Hematopoietic multipotent progenitor cell treated with erythropoietin and hydrocortisone succinate and interleukin-3 and kit ligand, for 15 days (in vitro differentiated cells): Measurements from ENCODE around the gene RPS3.
A peak's percentile ranks its signal among the peaks of the same experiment; 100 is the strongest.
"Not testable (repeated sequence)": the region's sequence is repeated elsewhere in the genome, so short reads cannot be mapped to it uniquely, and the experiment has no call there.

Experiments
- DNase-seq: peaks from one replicate; pipeline ENCODE4 v3.0.0-alpha.2; 2015; ENCODE audit warnings: low spot score

The RPS3 gene

DNA sequence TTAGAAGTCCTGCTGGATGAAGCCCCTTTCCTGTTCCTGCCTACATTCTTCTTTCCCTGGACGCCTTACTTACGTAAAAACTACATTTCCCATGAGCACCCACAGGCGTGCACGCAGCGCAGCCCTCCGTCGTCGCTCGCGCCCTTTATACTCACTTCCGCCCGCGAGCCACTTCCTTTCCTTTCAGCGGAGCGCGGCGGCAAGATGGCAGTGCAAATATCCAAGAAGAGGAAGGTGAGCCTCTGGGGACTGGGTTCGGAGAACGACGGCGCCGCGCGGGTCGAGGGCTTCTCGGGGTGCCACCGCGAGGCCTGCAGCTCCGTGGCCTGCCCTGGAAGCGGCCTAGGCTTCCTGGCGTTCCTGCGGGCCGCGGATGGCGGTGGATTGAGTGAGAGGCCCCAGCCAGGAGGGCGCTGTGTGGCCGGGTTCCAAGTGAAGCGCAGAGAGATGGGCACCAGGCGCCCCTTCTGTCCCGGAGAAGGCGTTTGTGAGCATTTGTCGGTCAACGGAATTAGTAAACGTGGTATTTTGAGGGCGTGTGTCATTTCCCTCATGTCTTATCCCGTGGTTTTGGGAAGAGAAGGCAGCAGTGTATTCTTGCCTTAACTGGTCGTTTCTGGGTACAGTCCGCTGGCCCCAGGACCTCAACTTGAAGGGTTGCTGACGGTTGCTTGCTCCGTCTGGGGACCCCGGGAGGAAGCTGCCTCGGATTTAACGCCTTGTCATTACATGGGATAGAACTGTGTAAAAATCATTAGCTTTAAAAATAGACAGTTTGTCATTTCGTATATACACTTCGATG lies at the start of gene RPS3:
TSS of gene RPS3 (plus strand) at position 175 of the 802 bp plus-strand sequence. CDS start at position 205, 30 bp downstream.
- peak; percentile 91 for DNase-seq

DNA sequence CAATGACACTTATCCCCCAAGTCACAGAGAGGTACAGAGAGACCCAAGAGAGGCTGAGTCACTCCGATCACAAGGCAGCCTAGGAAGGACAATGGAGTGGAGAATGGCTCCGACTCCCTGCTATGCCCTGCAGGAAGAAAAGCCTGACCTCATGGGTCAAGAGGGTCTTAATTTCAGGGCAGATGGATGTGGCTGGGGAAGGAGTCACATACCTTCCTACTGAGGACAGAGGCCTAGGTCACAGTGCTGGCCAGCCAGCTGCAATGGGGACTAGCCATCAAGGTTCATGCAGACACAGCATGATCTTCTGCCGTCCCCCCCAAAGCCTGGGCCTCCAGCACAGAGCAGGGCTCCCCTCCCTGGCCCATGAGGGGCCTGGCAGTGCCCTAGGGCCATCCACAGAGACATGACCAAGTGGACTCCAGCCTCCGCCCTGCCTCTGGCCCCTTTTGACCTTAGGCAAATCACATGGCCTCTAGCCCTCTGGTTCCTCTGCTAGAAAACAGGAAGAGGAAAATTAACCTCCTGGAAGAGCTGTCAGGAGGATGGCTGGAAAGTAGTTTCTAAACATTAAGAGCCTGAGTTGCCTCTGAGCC lies 49.7 kb upstream of the RPS3 start:
- DNase-seq, result peak; percentile 3

DNA sequence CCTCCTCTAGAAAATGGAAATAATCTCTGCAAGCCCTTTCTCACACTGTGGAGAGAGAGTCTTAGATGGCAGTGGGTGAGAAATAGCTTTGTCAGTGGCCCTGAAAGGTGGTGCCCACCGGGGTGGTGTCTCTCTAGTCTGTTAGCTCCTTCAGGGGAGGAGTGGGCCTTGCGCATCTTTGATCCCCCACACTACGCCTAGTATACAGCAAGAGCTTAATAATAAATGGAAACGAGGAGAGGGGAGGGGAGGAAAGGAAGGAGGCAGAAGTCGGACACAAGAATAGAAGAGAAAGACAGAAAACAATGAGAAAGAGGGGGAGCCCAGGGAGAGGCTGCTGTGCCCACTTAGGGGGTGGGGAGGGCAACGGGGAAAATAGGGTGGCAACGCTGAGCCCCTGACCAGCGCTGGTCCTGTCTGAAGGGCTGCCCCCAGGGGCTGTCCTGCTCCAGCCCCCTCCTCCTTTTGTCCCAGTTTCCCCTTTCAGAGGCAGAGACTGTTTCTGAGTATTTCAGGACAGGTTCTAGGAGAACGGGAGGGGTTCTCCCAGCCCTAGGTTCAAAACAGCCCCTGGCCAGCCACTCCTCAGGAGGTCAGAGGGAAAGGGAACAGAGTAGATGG lies 49.1 kb upstream of the RPS3 start:
- DNase-seq, result no peak

DNA sequence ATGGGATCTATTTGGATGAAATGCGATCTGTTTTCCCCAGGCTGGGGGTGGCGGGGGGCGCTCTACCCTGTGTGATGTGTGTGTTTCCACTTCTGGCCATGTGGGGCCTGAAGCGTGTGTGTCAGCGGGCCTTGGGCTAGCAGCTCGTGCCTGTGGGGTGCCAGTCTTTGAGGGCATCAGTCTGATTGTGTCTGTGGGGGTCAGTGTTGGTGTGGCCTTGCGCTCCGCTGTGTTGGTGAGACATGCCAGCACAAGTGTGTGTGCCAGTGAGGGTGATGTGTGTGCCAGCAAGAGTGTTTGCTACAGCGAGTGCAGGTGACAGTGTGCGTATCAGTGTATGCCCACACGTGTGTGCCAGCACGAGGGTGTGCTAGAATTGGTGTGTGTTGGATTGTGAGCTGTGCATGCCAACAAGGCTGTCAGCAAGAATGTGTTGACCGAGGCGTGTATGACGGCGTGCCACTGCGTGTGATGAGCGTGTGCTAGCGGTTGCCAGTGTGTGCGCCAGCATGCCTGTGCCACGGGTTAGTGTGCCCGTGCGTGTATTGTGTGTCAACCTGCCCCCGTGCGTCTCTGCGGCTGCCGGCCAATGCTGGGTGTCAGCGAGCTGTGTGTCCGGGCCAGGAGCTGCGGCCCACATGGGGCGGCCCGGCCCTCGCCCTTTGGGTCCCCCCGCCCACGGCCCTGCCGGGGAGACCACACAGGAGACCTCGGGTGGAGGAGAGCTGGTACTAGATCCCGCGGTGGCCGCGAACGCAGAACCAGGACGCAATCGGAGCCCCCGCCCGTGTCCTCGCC lies 48.4 kb upstream of the RPS3 start:
- DNase-seq, result peak; percentile 2

DNA sequence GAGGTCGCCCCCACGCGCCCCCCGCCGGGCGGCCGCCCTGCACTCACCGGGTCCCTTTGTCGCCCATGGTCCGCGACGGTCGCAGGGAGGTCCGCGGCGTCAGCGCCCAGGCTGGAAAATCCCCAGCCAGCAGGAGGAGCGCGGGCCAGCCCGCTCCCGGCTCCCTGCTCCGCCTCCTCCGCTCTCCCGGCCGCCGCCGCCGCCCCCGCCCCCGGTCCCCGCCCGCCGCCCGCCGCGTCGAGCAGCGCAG lies 47.9 kb upstream of the RPS3 start, which contains the start of gene ARRB1:
TSS of gene ARRB1 (minus strand) at position 121 of the 250 bp plus-strand sequence. CDS start at position 67, 54 bp downstream.
- no peak for DNase-seq

DNA sequence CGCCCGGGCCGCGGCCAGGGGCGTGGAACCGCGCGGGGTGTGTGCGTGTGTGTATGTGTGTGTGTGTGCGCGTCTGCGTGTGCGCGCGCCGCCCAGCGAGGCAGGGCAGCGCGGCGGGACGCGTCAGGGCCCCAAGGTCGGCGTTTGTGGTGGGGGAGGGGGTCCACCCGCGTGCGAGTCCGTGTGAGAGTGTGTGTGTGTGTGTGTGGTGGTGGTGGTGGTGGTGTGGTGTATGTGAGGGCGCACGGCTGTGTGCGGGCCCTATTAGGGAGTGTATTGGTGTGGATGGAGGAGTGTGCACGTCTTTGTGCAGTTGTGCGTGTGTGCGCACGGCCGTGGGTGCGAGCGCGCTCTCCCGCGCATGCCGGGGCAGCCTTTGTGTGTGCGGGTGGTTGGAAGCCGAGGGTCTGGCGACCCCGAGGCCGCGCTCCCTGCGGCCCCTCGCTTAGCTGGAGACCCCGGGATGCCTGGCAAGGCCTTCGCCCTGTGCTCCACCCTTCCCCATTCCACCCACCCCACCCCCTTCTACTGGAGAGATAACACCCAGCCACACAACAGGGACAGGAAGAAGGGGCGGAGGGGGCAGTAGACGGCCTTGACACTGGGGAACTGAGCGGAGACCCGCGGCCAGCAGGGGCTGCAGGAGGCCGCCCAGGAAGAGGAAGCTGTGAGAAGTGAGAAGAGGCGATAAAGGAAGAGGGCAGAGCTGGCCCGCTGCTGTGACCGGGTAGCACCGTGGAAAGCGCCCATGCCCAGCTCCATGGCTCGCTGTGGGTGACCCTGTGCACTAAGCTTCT lies 47.3 kb upstream of the RPS3 start:
- peak; percentile 50 for DNase-seq

DNA sequence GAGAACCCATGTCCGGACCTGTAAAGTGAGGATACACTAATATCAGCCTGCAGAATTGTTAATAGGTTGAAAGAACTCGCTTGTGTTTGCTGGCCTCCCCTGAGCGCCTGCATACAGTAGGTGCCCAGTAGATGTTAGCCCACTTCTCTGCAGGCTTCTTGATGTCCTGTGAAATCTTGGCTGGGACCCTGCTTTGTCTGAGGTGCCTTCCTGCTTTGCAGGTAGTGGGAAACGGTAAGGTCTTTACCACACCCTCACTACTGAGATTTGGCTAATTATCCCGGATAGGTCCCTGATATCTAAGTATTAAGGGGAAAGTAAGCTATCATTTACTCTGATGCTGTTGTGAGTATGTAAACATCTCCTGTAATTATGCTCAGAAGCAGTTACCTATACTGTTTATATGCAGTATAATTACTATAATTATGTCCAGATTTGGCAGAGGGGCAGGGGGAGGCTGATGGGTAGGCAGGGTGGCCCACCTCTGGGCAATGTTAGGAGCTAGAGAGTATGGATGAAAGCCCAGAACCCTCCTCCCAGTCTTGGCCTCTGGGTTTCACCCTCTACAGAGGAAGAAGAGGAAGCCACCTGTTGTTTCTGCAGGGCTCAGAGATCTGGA lies 46.6 kb upstream of the RPS3 start:
- DNase-seq, result no peak

DNA sequence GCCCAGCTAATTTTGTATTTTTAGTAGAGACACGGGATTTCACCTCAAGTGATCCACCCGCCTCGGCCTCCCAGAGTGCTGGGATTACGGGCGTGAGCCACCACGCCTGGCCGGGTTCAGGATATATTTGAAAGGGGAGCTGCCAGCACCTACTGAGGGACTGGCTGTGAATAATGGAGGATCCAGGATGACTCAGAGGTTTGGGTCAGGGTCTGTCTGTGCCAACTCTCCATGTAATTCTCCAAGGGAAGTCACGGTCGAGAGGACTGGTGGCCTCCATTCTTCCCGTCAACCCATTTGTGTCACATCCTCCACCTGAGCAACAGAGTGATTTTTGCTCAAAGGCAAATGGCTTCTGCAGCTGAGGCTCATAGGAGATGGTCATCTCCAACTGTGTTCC lies 44.3 kb upstream of the RPS3 start:
- no peak for DNase-seq

DNA sequence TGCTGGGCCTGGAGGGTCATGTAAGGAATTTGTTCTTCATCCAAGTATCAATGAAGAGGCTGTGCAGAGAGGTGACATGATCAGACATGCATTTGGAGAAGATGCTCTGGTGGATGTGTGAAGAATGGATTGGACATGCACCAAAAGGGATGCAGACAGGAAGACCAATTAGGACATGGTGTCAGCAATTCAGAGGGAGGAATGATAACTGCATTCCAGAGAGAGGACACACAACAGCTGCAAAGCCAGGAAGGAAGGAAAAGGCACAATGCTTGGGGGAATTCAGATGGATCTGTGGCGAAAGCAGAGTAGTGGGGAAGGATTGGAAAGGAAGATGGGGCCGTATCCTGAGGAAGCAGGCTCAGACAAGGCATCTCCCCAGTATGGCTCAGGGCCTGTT lies 42.7 kb upstream of the RPS3 start:
- DNase-seq, result no peak

DNA sequence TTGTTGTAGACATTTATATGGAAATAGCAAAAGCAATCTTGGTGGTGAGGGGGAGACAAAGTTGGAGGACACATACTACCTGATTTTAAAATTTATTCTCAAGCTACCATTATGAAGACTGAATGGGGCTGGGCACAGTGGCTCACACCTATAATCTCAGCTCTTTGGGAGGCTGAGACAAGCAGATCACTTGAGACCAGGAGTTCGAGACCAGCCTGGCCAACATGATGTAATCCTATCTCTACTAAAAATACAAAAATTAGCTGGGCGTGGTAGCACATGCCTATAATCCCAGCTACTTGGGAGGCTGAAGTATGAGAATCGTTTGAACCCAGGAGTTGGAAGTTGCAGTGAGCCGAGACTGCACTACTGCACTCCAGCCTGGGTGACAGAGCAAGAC lies 37.0 kb upstream of the RPS3 start:
- not testable (repeated sequence) for DNase-seq

DNA sequence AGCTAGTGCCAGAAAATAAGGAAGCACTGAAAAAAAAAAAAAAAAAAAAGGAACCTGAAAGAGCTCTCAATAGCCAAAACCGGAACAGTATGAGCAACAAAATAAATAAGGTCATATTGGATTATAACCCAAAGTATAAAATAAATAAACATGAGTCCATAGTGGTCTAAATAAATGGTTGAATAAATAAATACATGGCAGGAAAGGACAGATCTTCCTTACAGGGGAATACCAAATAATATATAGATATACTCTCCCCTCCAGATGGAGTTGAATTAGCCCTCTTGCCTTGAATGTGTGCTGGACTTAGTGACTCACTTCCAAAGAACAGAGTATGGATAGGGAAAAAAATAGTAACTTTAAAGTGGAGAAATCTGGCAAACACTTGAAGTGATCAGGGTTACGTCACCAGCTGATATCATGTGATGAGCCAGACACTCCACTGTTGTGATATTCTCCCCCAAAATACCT lies 33.6 kb upstream of the RPS3 start:
- no peak for DNase-seq

DNA sequence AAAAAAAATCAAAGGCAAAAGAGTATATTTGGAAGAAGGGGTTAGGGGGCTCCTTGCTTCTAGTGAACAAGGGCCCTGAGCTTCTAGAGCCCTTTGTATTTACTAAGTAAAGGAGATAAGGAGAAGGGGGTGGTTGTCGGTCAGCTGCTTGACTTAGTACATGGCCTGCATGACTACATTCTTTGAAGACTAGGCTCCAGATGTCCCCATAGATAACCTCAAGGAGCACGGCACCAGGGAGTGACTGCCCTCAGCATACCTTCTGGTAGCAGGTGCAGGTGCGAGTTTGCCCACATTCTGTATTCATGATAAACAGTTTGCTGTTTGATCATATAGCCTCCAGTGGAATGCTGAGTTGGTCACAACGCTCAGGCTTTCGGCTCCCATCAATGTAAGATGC lies 32.5 kb upstream of the RPS3 start:
- DNase-seq, result not testable (repeated sequence)

DNA sequence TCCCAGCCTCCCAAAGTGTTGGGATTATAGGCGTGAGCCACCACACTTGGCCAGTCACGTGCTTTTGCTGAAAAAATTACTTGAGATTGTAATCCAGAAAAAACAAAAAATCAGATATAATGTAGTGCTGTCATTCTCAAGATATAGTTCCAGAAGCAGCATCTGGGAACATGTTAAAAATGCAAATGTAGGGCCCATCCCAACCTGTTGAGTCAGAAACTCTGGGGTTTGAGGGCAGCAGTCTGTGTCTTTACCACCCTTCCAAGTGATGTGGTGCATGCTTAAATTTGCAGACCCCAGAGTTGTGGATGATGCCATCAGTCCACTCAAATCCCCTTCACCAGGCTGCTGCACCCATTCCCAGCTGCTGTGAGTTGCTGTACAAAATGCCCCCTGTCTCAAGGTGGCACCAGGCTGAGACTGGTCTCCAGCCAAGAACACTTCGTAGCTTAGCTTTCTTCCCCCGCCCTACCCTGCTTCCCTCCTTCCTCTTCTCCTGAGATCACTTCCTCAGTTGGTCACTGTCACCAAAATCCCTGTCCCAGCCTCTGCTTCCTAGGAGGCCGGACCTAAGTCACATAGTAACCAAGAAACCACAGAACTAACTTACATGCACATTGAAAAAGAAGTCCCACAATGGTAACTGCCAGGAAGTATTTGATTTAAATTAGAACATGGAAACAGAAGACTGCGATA lies 29.6 kb upstream of the RPS3 start:
- DNase-seq, result no peak

DNA sequence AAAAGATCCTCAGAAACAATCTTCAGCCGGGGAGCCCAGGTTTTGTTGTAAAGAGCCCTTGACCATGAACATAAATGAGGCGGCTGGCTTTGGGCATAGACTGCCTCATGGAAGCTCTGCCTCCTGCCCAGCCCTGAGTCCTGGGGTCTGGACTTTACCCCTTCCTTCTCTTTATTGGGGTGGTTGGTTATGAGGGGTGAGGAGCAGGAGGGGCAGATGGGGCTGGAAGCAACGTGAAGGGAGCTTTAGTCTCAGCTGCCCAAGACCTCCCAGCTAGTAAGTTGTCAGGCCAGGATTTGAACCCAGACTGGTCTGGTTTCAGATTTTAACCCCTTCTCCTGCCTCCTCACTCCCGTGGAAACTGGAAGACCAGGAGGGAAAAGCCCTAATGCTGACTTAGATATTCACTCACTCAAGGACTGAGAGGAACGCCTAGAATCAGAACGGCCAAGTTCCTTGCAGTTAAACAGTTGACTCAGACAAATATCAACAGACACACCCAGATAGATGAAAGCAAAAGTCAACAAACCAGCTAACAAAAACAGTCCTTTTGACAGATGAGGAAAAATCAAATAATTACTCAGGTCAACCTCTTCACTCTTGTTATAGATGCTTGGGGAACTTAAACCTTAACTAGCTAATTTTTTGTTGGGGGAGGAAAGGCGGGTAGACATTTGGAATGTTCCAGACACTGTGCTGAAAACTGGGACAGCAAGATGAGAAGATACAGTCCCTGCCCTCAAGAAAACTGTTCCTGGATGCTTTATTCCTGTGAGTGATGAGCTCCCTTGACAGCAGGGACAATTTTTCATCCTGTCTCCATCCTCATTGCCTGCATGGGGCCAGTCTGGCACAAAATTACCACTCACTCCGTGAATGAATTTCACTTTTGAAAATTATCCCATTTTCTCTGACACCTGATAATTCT lies 27.1 kb upstream of the RPS3 start:
- DNase-seq, result no peak

DNA sequence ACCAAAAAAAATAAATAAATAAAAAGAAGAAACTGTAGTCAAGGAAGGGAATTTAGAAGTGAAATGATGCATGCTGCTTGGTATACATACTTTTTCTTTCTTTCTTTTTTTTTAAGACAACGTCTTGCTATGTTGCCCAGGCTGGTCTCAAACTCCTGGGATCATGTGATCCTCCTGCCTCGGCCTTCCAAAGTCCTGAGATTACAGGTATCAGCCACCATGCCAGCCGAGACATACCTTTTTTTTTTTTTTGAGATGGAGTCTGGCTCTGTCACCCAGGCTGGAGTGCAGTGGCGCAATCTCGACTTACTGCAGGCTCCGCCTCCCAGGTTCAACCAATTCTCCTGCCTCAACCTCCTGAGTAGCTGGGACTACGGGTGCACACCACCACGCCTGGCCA lies 26.1 kb upstream of the RPS3 start:
- no peak for DNase-seq

DNA sequence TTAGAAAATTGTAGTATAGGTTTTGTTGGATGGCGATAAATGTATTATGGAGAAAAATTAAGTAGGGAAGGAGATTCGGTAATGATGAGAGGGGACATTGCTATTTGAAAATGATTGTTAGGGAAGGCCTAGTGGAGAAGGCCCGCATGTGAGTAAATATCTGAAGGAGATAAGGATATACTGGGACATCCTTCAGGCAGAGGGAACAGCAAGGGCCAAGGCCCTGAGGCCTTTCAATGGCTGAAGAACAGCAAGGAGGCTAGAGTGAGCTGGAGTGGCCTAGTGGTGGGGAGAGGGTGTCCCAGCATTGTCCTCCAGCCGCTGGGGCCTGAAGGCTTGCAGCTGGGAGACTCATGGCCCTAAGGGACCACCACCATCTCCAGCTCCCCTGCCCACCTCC lies 24.7 kb upstream of the RPS3 start:
- DNase-seq, result no peak

DNA sequence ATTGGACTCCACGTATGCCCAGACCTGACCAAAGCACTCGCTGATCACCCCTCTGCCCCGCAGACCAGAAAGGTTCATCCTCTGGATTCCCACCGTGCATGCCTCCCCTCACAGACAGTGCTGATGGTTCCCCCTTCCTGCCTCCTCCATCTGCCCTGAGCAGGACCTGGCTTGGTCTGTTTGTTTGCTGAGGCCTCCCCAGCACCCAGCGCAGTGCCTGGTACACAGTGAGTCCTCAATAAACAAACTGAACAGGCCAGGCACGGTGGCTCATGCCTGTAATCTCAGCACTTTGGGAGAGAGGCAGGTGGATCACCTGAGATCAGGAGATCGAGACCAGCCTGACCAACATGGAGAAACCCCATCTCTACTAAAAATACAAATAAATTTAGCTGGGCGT lies 23.7 kb upstream of the RPS3 start:
- no peak for DNase-seq

DNA sequence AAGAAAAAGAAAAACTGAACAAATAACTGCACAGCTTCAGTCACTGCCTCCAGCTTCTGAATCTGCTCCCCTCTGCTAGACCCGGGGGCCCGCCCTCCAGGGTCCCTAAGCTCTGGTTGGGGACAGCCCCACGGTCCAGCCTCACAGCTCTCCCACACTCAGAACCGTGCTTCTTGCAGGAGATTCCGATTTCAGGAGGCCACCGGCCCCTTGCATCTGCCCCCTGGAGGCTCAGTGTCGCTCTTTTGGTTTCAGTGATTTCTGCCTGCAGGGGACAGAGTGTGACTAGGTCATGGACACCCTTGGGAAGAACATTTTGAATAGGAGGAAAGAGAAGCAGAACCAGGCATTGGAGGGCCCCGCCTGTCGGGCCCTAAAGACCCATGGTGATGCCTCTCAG lies 23.1 kb upstream of the RPS3 start:
- no peak for DNase-seq

DNA sequence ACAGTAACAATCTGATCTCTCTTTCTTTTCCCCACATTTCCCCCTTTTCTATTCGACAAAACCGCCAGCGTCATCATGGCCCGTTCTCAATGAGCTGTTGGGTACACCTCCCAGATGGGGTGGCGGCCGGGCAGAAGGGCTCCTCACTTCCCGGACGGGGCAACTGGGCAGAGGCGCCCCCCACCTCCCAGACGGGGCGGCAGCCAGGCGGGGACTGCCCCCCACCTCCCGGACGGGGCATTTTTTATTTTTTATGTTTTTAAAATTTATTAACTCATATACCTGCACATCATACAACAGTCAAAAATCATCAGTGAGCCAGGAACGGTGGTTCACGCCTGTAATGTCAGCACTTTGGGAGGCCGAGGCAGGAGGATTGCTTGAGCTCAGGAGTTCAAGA lies 20.5 kb upstream of the RPS3 start:
- not testable (repeated sequence) for DNase-seq

DNA sequence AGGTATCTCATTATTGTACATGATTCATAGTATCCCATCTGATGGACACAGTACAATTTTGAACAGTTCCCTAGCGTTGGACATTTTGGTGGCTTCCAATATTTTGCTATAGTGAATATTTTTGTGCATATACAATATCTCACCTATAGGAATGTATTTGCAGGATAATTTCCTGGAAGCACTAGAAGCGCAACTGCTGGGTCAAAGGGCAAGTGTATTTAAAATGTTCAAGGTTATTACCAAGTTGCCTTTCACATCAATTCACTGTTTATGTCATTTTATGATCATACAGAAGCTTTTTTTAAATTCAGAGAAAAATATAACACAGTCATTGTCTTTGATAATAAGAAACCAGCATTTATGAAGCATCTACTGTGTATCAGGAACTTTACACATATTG lies 19.1 kb upstream of the RPS3 start:
- DNase-seq, result no peak
